H4 (cell line): ENCODE data around the gene SHOC2. TPM values are rescaled to one million over a fixed set of nuclear protein-coding genes. Genes with fewer than 3 reads are reported as not detected.
A peak's percentile ranks its signal among the peaks of the same experiment; 100 is the strongest.

Experiments used
- DNase-seq: peaks from one replicate; pipeline ENCODE4 v3.0.0-alpha.2; 2015; ENCODE audit warnings: low spot score
- total RNA-seq: library from RNA; depleted of rRNA; stranded (reverse); fragments of >200 nt; shearing (Covaris generic); gene quantifications from 2 replicates; pipeline ENCODE4 v1.2.3, GENCODE V29; 2014

The SHOC2 gene
- total RNA-seq, 1 experiment from 2014 or later: 29.0 TPM

- DNase-seq: no peak
These were observed 27.1 kb downstream of the SHOC2 start for GRCh38 chr10:110946496-110946895.

- DNase-seq: no peak
These were observed 27.7 kb downstream of the SHOC2 start for GRCh38 chr10:110947061-110947595.

GRCh38 chr10:110951381-110951780 lies 32.0 kb downstream of the SHOC2 start:
- no peak for DNase-seq

- no peak for DNase-seq
These were observed 38.2 kb downstream of the SHOC2 start for GRCh38 chr10:110957606-110958005.

- no peak for DNase-seq
These were observed 40.3 kb downstream of the SHOC2 start for GRCh38 chr10:110959379-110960332.

GRCh38 chr10:110960333-110960712 lies 40.9 kb downstream of the SHOC2 start:
- DNase-seq: no peak

- DNase-seq: no peak
These were observed 43.0 kb downstream of the SHOC2 start for GRCh38 chr10:110962443-110962842.

- DNase-seq: no peak
These were observed 43.8 kb downstream of the SHOC2 start for GRCh38 chr10:110963162-110963561.

GRCh38 chr10:110964681-110965080 lies 45.3 kb downstream of the SHOC2 start:
- no peak for DNase-seq

GRCh38 chr10:110965216-110965615 lies 45.8 kb downstream of the SHOC2 start:
- DNase-seq: no peak

GRCh38 chr10:110966146-110966545 lies 46.7 kb downstream of the SHOC2 start:
- DNase-seq: no peak

GRCh38 chr10:110967009-110967630 lies 47.7 kb downstream of the SHOC2 start:
- no peak for DNase-seq

- DNase-seq: no peak
These were observed 48.2 kb downstream of the SHOC2 start for GRCh38 chr10:110967645-110968044.

- DNase-seq: no peak
These were observed 49.8 kb downstream of the SHOC2 start for GRCh38 chr10:110969183-110969582.

GRCh38 chr10:110971638-110972037 lies 52.2 kb downstream of the SHOC2 start:
- DNase-seq: no peak

- no peak for DNase-seq
These were observed 53.1 kb downstream of the SHOC2 start for GRCh38 chr10:110972231-110973134.

- DNase-seq: no peak
These were observed 54.0 kb downstream of the SHOC2 start for GRCh38 chr10:110973400-110973799.

- DNase-seq: no peak
These were observed 57.2 kb downstream of the SHOC2 start for GRCh38 chr10:110976577-110976976.

- DNase-seq: peak; percentile 57
These were observed 58.3 kb downstream of the SHOC2 start for GRCh38 chr10:110977662-110978061.

GRCh38 chr10:110978204-110978603 lies 58.8 kb downstream of the SHOC2 start:
- peak; percentile 7 for DNase-seq

GRCh38 chr10:110979611-110980010 lies 60.2 kb downstream of the SHOC2 start:
- DNase-seq: no peak

- DNase-seq: no peak
These were observed 61.4 kb downstream of the SHOC2 start for GRCh38 chr10:110980807-110981206.
